A549 (cell line): ENCODE data around the gene BORCS6. TPM values are rescaled to one million over a fixed set of nuclear protein-coding genes. Genes with fewer than 3 reads are reported as not detected.
A peak's percentile ranks its signal among the peaks of the same experiment; 100 is the strongest.

Experiments
- ATAC-seq, 2 experiments: fragments of 200-7000 bp in 1 of 2; fragments of >200 bp in 1 of 2; cut with Nextera tagmentation in 1 of 2; cut with Tn5 transposase in 1 of 2; 3 replicates each; pipeline versions ENCODE4 v1.8.0 to v1.9.1; 2018 to 2020; ENCODE audit warnings: mild to moderate bottlenecking in 1 of 2, moderate library complexity in 1 of 2
- CTCF ChIA-PET: fragments of 300-600 bp; sonication (Branson Sonifier 250); formaldehyde crosslinking; extraction: SDS; loops from one replicate; lab custom pipeline; 2021; ENCODE audit warnings: antibody characterized with exemption, inconsistent platforms; lab: Yijun Ruan, JAX
- POLR2A ChIA-PET: fragments of 350-600 bp; formaldehyde crosslinking; extraction: SDS; loops from one replicate; lab custom pipeline; 2021; ENCODE audit warnings: antibody characterized with exemption, inconsistent platforms; lab: Yijun Ruan, JAX
- DNase-seq, 2 experiments: peaks; one replicate each; pipeline versions ENCODE4 v3.0.0 to v3.0.0-alpha.2; 2011 to 2016; ENCODE audit warnings: low read depth in 1 of 2, low spot score in 1 of 2
- FAIRE-seq: peaks from 2 replicates; lab custom pipeline; 2011; peaks lifted over from hg19 to GRCh38; lab: Jason Lieb, UNC
- H3K27ac ChIP-seq, 2 experiments: fragments of >200 bp; sonication (Bioruptor Twin); formaldehyde crosslinking; 3 replicates each; pipeline ENCODE4 v1.5.1; 2016 to 2017
- H3K4me1 ChIP-seq: fragments of >200 bp; sonication (Bioruptor Twin); formaldehyde crosslinking; 3 replicates; pipeline ENCODE4 v1.6.1; 2016
- H3K4me2 ChIP-seq: fragments of >200 bp; sonication (Bioruptor Twin); formaldehyde crosslinking; 3 replicates; pipeline ENCODE4 v1.6.1; 2016
- H3K4me3 ChIP-seq: fragments of >200 bp; sonication (Bioruptor Twin); formaldehyde crosslinking; 3 replicates; pipeline ENCODE4 v1.5.1; 2016
- H3K9me3 ChIP-seq: fragments of >200 bp; sonication (Bioruptor Twin); formaldehyde crosslinking; 3 replicates; pipeline ENCODE4 v1.6.1; 2016
- CBX8 ChIP-seq: fragments of 200-600 bp; sonication (generic); IDR thresholded peaks from 2 replicates; pipeline ENCODE4 v1.6.1; 2016
- CEBPB ChIP-seq, 2 experiments: fragments of >200 bp in 1 of 2; sonication (Bioruptor Twin) in 1 of 2; formaldehyde crosslinking in 1 of 2; IDR thresholded peaks; 2 replicates each; pipeline ENCODE4 v1.6.1; 2012 to 2016
- CHD2 ChIP-seq: fragments of 150-350 bp; IDR thresholded peaks from 2 replicates; pipeline ENCODE4 v1.6.1; 2014; ENCODE audit warnings: low read length; ENCODE audit not compliant: partially characterized antibody
- CHD4 ChIP-seq: fragments of 200-600 bp; sonication (generic); IDR thresholded peaks from 2 replicates; pipeline ENCODE4 v1.6.1; 2016; ENCODE audit warnings: antibody characterized with exemption, mild to moderate bottlenecking, borderline replicate concordance
- CTCF ChIP-seq: fragments of >200 bp; sonication (Bioruptor Twin); formaldehyde crosslinking; IDR thresholded peaks from 3 replicates; pipeline ENCODE4 v1.5.1; 2016
- EHF ChIP-seq: fragments of 250-450 bp; sonication (Bioruptor Pico); IDR thresholded peaks from 2 replicates; pipeline ENCODE4 v1.5.0; 2020; ENCODE audit warnings: mild to moderate bottlenecking
- EP300 ChIP-seq, 2 experiments: fragments of >200 bp; sonication (Bioruptor Twin); formaldehyde crosslinking; IDR thresholded peaks; 2 replicates in 1 of 2; 3 replicates in 1 of 2; pipeline ENCODE4 v1.6.1; 2016 to 2017
- FOSL2 ChIP-seq, 2 experiments: fragments of 450-650 bp in 1 of 2; fragments of >200 bp in 1 of 2; sonication (Bioruptor Twin) in 1 of 2; formaldehyde crosslinking; IDR thresholded peaks; 2 replicates each; pipeline versions ENCODE4 v1.5.0 to v1.6.1; 2016 to 2020; ENCODE audit warnings: mild to moderate bottlenecking in 1 of 2, moderate library complexity in 1 of 2
- HEYL ChIP-seq: fragments of 250-450 bp; sonication (Bioruptor Pico); IDR thresholded peaks from 2 replicates; pipeline ENCODE4 v1.8.0; 2021; ENCODE audit warnings: mild to moderate bottlenecking, moderate library complexity
- HOXA7 ChIP-seq: fragments of 250-450 bp; sonication (Bioruptor Pico); IDR thresholded peaks from 2 replicates; pipeline ENCODE4 v1.5.0; 2020; ENCODE audit warnings: mild to moderate bottlenecking, moderate library complexity
- HOXB5 ChIP-seq: fragments of 250-450 bp; sonication (Bioruptor Pico); IDR thresholded peaks from 2 replicates; pipeline ENCODE4 v1.5.0; 2020; ENCODE audit warnings: mild to moderate bottlenecking, moderate library complexity
- JUN ChIP-seq, 2 experiments: fragments of >200 bp; sonication (Bioruptor Twin); formaldehyde crosslinking; IDR thresholded peaks; 2 replicates in 1 of 2; 3 replicates in 1 of 2; pipeline ENCODE4 v1.6.1; 2016 to 2017
- JUNB ChIP-seq: fragments of >200 bp; sonication (Bioruptor Twin); formaldehyde crosslinking; IDR thresholded peaks from 2 replicates; pipeline ENCODE4 v1.6.1; 2016
- KDM1A ChIP-seq: fragments of 200-600 bp; sonication (generic); IDR thresholded peaks from 2 replicates; pipeline ENCODE4 v1.6.1; 2016; ENCODE audit warnings: low read depth, mild to moderate bottlenecking
- MAZ ChIP-seq: fragments of 150-350 bp; IDR thresholded peaks from 2 replicates; pipeline ENCODE4 v1.6.1; 2014; ENCODE audit warnings: antibody characterized with exemption, low read depth, low read length, borderline replicate concordance
- MYC ChIP-seq: IDR thresholded peaks from 2 replicates; pipeline ENCODE4 v1.6.1; 2012; ENCODE audit warnings: mild to moderate bottlenecking, inconsistent platforms, low read length, improper control_type of control experiment, borderline replicate concordance
- NPAS2 ChIP-seq: fragments of 250-450 bp; sonication (Bioruptor Pico); IDR thresholded peaks from 2 replicates; pipeline ENCODE4 v1.8.0; 2022; ENCODE audit warnings: mild to moderate bottlenecking, moderate library complexity, borderline replicate concordance
- POLR2A ChIP-seq: IDR thresholded peaks from 2 replicates; pipeline ENCODE4 v1.6.1; 2012; ENCODE audit warnings: mild to moderate bottlenecking, low read length
- POLR2AphosphoS2 ChIP-seq: conservative IDR thresholded peaks from 2 replicates; pipeline ENCODE4 v1.6.1; 2012; ENCODE audit warnings: low read length, improper control_type of control experiment, inconsistent platforms
- RARB ChIP-seq: fragments of 250-450 bp; sonication (Bioruptor Pico); IDR thresholded peaks from 2 replicates; pipeline ENCODE4 v1.8.0; 2021; ENCODE audit warnings: mild to moderate bottlenecking, moderate library complexity
- RFX5 ChIP-seq: fragments of 450-650 bp; IDR thresholded peaks from 2 replicates; pipeline ENCODE4 v1.7.1; 2014; ENCODE audit warnings: antibody characterized with exemption, mild to moderate bottlenecking, moderate library complexity
- SMC3 ChIP-seq: fragments of >200 bp; sonication (Bioruptor Twin); formaldehyde crosslinking; IDR thresholded peaks from 3 replicates; pipeline ENCODE4 v1.6.1; 2018; ENCODE audit warnings: inconsistent platforms
- TP53 ChIP-seq: fragments of 250-450 bp; sonication (Bioruptor Pico); IDR thresholded peaks from 2 replicates; pipeline ENCODE4 v1.5.0; 2021; ENCODE audit warnings: mild to moderate bottlenecking, moderate library complexity
- USF2 ChIP-seq: fragments of 450-650 bp; IDR thresholded peaks from 2 replicates; pipeline ENCODE4 v1.6.1; 2014; ENCODE audit warnings: antibody characterized with exemption
- ZC3H11A ChIP-seq: fragments of 450-650 bp; IDR thresholded peaks from 2 replicates; pipeline ENCODE4 v1.6.1; 2014; ENCODE audit warnings: antibody characterized with exemption, mild to moderate bottlenecking
- ZFP36 ChIP-seq: fragments of 450-650 bp; IDR thresholded peaks from 2 replicates; pipeline ENCODE4 v1.6.1; 2014; ENCODE audit warnings: borderline replicate concordance; ENCODE audit not compliant: partially characterized antibody
- ZNF302 ChIP-seq: fragments of 250-450 bp; sonication (Bioruptor Pico); IDR thresholded peaks from 2 replicates; pipeline ENCODE4 v1.9.0; 2021; ENCODE audit warnings: inconsistent platforms, mild to moderate bottlenecking, moderate library complexity
- WGBS: methylation state at CpG from one replicate; pipeline ENCODE4 v1.1.6; 2017; ENCODE audit errors: missing lambda C conversion rate; 5-methylcytosine and 5-hydroxymethylcytosine counted together
- polyA plus RNA-seq, 4 experiments: library from polyadenylated mRNA; depleted of rRNA in 3 of 4; stranded (reverse); fragments of >200 nt; fragmentation: RNase III in 1 of 4; extraction: RNeasy Plus Mini Kit Qiagen cat#74134 plus additional on column Dnase treatment in 1 of 4; gene quantifications; 2 replicates in 3 of 4; 3 replicates in 1 of 4; pipeline ENCODE4 v1.2.3, GENCODE V29; 2011 to 2017
- TF ChIP-seq, protein P1 (sequence below): IDR thresholded peaks from 2 replicates; pipeline ENCODE4 v1.6.1; 2012
- TF ChIP-seq, protein P2 (sequence below): fragments of 250-450 bp; sonication (Bioruptor Pico); IDR thresholded peaks from 2 replicates; pipeline ENCODE4 v1.5.0; 2021; ENCODE audit warnings: mild to moderate bottlenecking, moderate library complexity, borderline replicate concordance

Gene BORCS6
- polyA plus RNA-seq, 2 of the 4 experiments (the other 2 are of a cell fraction): 3.0 to 6.6 TPM

DNA sequence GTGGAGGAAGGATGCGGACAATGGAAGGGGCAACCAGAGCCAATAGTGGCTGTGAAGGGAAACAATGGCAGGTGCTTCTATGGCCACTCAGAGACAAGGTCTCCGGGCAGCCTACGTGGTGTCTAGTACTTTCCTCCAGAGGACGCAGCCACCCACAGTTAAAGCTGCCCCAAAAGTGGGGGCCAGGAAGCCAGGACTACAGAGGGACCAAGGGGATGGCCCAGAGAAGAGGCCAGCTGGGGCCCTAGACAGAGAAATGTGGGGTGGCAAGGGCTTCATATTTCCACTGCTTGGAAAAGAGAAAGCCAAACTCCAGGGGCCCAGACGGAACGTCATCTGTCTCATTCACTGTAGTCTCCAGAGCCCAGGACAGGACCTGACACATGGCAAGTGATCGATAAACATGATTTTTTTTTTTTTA, 36.9 kb downstream of the BORCS6 start:
- no peak for TF ChIP-seq MAZ
- TF ChIP-seq SMC3: no peak
- TF ChIP-seq TP53: no peak
- TF ChIP-seq, protein P1, sequence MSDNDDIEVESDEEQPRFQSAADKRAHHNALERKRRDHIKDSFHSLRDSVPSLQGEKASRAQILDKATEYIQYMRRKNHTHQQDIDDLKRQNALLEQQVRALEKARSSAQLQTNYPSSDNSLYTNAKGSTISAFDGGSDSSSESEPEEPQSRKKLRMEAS: no peak
- TF ChIP-seq CHD4: no peak
- no peak for TF ChIP-seq POLR2AphosphoS2
- TF ChIP-seq, protein P2, sequence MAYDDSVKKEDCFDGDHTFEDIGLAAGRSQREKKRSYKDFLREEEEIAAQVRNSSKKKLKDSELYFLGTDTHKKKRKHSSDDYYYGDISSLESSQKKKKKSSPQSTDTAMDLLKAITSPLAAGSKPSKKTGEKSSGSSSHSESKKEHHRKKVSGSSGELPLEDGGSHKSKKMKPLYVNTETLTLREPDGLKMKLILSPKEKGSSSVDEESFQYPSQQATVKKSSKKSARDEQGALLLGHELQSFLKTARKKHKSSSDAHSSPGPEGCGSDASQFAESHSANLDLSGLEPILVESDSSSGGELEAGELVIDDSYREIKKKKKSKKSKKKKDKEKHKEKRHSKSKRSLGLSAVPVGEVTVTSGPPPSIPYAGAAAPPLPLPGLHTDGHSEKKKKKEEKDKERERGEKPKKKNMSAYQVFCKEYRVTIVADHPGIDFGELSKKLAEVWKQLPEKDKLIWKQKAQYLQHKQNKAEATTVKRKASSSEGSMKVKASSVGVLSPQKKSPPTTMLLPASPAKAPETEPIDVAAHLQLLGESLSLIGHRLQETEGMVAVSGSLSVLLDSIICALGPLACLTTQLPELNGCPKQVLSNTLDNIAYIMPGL: no peak
- no peak for TF ChIP-seq ZNF302
- no peak for TF ChIP-seq MYC
- TF ChIP-seq RFX5: no peak
- no peak for TF ChIP-seq CTCF
- TF ChIP-seq KDM1A: no peak
- TF ChIP-seq NPAS2 (CRISPR knock-in tag): no peak
- no peak for TF ChIP-seq JUNB
- TF ChIP-seq CEBPB (IDR thresholded peaks at IDR 0.05): no peak
- TF ChIP-seq, all 56 proteins: peak for 0
- ATAC-seq: no peak
- no peaks in the 10 kb centered on the region for H3K9me3 ChIP-seq
- ChIA-PET CTCF (interaction anchor here (0.7 to 19.5 kb wide), 7 partner anchors 14 to 148 kb away, joined by 3 to 601 read pairs (median 4); no protein-coding TSS in a partner anchor), POLR2A (interaction anchor here (0.9 to 1.6 kb wide), 2 partner anchors 33 to 70 kb away, joined by 3 to 5 read pairs; no protein-coding TSS in a partner anchor)
- peak overlapping the region; percentile 78 for H3K4me2 ChIP-seq
- DNase-seq: no peak
- peak overlapping the region; percentile 89 to 93 for H3K27ac ChIP-seq
- H3K4me1 ChIP-seq: peaks cover 46% of the 10 kb centered on the region
- 80% methylated on average over 7 of the region's 7 CpGs for WGBS
- FAIRE-seq: no peak
- no peak overlapping the region; the same call in 2 of the 3 replicates for H3K4me3 ChIP-seq

DNA sequence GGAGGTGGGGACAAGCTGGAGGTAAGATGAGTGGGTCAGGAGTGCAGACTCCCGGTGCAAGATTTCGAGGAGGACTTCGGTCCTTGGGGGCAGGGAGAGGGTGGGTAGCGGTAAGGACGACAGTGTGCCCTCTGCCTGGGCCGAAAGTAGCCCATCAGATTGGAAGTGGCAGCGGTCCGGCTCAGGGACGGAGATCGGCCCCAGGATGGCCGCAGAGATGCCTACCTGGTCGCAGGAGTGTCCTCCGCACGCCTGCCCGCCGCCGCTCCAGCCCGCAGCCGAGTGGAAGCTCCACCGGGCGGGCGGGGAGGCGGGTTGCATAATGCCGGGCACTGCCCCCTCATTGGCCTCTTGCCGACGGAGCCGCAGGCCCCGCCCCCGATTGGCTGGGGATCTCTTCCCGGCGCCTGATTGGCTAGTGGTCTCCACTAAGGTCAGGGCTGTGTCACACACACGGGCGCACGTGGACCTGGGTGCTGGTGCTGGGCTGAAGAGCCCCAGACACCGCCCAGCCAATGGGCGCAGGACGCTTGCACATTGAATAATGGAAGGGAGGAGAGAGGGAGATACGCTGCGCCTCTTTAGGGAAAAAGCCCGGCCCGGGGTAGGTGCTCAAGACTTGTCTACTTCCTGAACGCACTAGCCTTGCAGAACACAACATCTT, 37.7 kb downstream of the BORCS6 start, which contains the start of gene PER1:
Gene PER1, minus strand, starts transcription at position 293 of the 664 bp plus-strand sequence. CDS start 1,698 bp downstream, outside the sequence.
- Histone ChIP-seq H3K4me1 (peaks cover 46% of the 10 kb centered on the region), H3K4me2 (peak within 1 kb of the TSS; percentile 78), H3K9me3 (no peaks in the 10 kb centered on the region), H3K27ac (peak within 1 kb of the TSS; percentile 89 to 93), H3K4me3 (peak within 1 kb of the TSS; percentile 49)
- DNase-seq (peak; percentile 96 to 98), FAIRE-seq (peak; percentile 81), ATAC-seq (peak; percentile 37 to 66)
- WGBS: 12% methylated on average over 34 of the region's 42 CpGs
- ChIA-PET CTCF (interaction anchor here (5.3 to 26.5 kb wide), 3 partner anchors 1 to 32 kb away, joined by 27 to 601 read pairs (median 601); partner anchors contain the start of genes PER1 and VAMP2), POLR2A (interaction anchor here (0.6 to 1.3 kb wide), 6 partner anchors 12 to 95 kb away, joined by 3 to 12 read pairs (median 5); partner anchors contain the start of gene CTC1)
- TF ChIP-seq ZFP36: no peak
- TF ChIP-seq POLR2AphosphoS2: no peak; the same call in 1 of the 2 replicates
- peak; percentile 37; the same call in 1 of the 2 replicates for TF ChIP-seq POLR2A
- peak; percentile 60; the same call in 1 of the 2 replicates for TF ChIP-seq EHF (CRISPR knock-in tag)
- TF ChIP-seq, protein P2: peak; percentile 57; the same call in 1 of the 2 replicates
- TF ChIP-seq, protein P1: peak; percentile 99
- no peak for TF ChIP-seq ZC3H11A
- peak; percentile 9 for TF ChIP-seq CHD2
- TF ChIP-seq CEBPB (IDR thresholded peaks at IDR 0.05): peak; percentile 94 to 96
- peak; percentile 72 for TF ChIP-seq USF2
- peak; percentile 55; the same call in 1 of the 2 replicates for TF ChIP-seq TP53
- TF ChIP-seq JUN (IDR thresholded peaks at IDR 0.05): peak in 1 of 2 experiments; percentile 61; a peak in 1 of 5 replicates
- TF ChIP-seq HOXA7 (CRISPR knock-in tag): 0 out of 2 replicates have a peak, but pooled peaks have one; percentile 64
- TF ChIP-seq CBX8: no peak
- TF ChIP-seq RARB (CRISPR knock-in tag): peak; percentile 36; the same call in 1 of the 2 replicates
- TF ChIP-seq HOXB5 (CRISPR knock-in tag): peak; percentile 46; the same call in 1 of the 2 replicates
- no peak for TF ChIP-seq EP300 (IDR thresholded peaks at IDR 0.05)
- no peak for TF ChIP-seq FOSL2 (IDR thresholded peaks at IDR 0.05)
- peak; percentile 40 for TF ChIP-seq FOSL2 (CRISPR knock-in tag; IDR thresholded peaks at IDR 0.05)
- no peak for TF ChIP-seq HEYL (CRISPR knock-in tag)
- peak; percentile 93 for TF ChIP-seq NPAS2 (CRISPR knock-in tag)
- no peak for TF ChIP-seq JUNB
